Astrocyte (in vitro differentiated cells and primary cell): ENCODE measurements around the gene PNPLA2. TPM values are rescaled to one million over a fixed set of nuclear protein-coding genes. Genes with fewer than 3 reads are reported as not detected.

Experiments
- DNase-seq: peaks from one replicate; pipeline ENCODE4 v3.0.0-alpha.2; 2010; ENCODE audit warnings: low read depth
- FAIRE-seq: peaks from 2 replicates; lab custom pipeline; 2011; peaks lifted over from hg19 to GRCh38; lab: Jason Lieb, UNC
- H2AFZ ChIP-seq: 2 replicates; pipeline ENCODE4 v1.6.0; 2012; ENCODE audit warnings: low read depth, low read length, inconsistent platforms
- H3K27ac ChIP-seq: 2 replicates; pipeline ENCODE4 v1.5.1; 2011; ENCODE audit warnings: low read depth, low read length, inconsistent platforms
- H3K27me3 ChIP-seq: 2 replicates; pipeline ENCODE4 v1.6.0; 2011; ENCODE audit warnings: low read length, inconsistent platforms; ENCODE audit not compliant: insufficient read depth
- H3K36me3 ChIP-seq: 2 replicates; pipeline ENCODE4 v1.5.1; 2011; ENCODE audit warnings: low read length, inconsistent platforms; ENCODE audit not compliant: insufficient read depth
- H3K4me1 ChIP-seq: 2 replicates; pipeline ENCODE4 v1.5.1; 2011; ENCODE audit warnings: low read length, inconsistent platforms; ENCODE audit not compliant: insufficient read depth
- H3K4me2 ChIP-seq: 2 replicates; pipeline ENCODE4 v1.6.0; 2012; ENCODE audit warnings: low read length, inconsistent platforms
- H3K4me3 ChIP-seq: 2 replicates; pipeline ENCODE4 v1.5.1; 2011; ENCODE audit warnings: low read depth, mild to moderate bottlenecking, low read length, inconsistent platforms; ENCODE audit not compliant: insufficient read depth
- H3K79me2 ChIP-seq: 2 replicates; pipeline ENCODE4 v1.6.0; 2012; ENCODE audit warnings: mild to moderate bottlenecking, low read length, inconsistent platforms; ENCODE audit not compliant: insufficient read depth
- H3K9ac ChIP-seq: 2 replicates; pipeline ENCODE4 v1.6.0; 2012; ENCODE audit warnings: mild to moderate bottlenecking, low read length, inconsistent platforms
- H3K9me3 ChIP-seq: 2 replicates; pipeline ENCODE4 v1.5.1; 2012; ENCODE audit warnings: low read depth, mild to moderate bottlenecking, low read length, inconsistent platforms; ENCODE audit not compliant: insufficient read depth
- H4K20me1 ChIP-seq: 2 replicates; pipeline ENCODE4 v1.6.0; 2012; ENCODE audit warnings: low read length, inconsistent platforms; ENCODE audit not compliant: insufficient read depth
- H3K27ac Mint-ChIP-seq: one replicate; pipeline ENCODE4 v1.8.0; 2021; ENCODE audit warnings: mild to moderate bottlenecking, mixed read lengths; ENCODE audit not compliant: unreplicated experiment
- H3K27me3 Mint-ChIP-seq: one replicate; pipeline ENCODE4 v1.8.0; 2021; ENCODE audit warnings: low read depth, mixed read lengths; ENCODE audit not compliant: unreplicated experiment
- H3K36me3 Mint-ChIP-seq: one replicate; pipeline ENCODE4 v1.8.0; 2021; ENCODE audit warnings: low read depth, mixed read lengths; ENCODE audit not compliant: unreplicated experiment
- H3K4me1 Mint-ChIP-seq: one replicate; pipeline ENCODE4 v1.8.0; 2021; ENCODE audit warnings: low read depth, mixed read lengths; ENCODE audit not compliant: unreplicated experiment
- H3K4me3 Mint-ChIP-seq: one replicate; pipeline ENCODE4 v1.8.0; 2021; ENCODE audit warnings: mild to moderate bottlenecking, moderate library complexity, mixed read lengths; ENCODE audit not compliant: unreplicated experiment
- H3K9me3 Mint-ChIP-seq: one replicate; pipeline ENCODE4 v1.8.0; 2021; ENCODE audit warnings: mild to moderate bottlenecking, mixed read lengths; ENCODE audit not compliant: unreplicated experiment
- EZH2 ChIP-seq: IDR thresholded peaks from 2 replicates; pipeline ENCODE4 v1.6.1; 2012; ENCODE audit warnings: mild to moderate bottlenecking, low read length, inconsistent platforms; ENCODE audit not compliant: insufficient read depth
- total RNA-seq: library from RNA; stranded (reverse); gene quantifications from 2 replicates; pipeline ENCODE4 v1.2.1, GENCODE V29; 2021
- TF ChIP-seq, protein P1 (sequence below): IDR thresholded peaks from 2 replicates; pipeline ENCODE4 v1.5.1; 2011; ENCODE audit warnings: low read depth, mild to moderate bottlenecking, inconsistent platforms, low read length, moderate library complexity; ENCODE audit not compliant: insufficient read depth

The PNPLA2 gene
- total RNA-seq, 1 donor from 2014 or later: 46.8 TPM

DNA sequence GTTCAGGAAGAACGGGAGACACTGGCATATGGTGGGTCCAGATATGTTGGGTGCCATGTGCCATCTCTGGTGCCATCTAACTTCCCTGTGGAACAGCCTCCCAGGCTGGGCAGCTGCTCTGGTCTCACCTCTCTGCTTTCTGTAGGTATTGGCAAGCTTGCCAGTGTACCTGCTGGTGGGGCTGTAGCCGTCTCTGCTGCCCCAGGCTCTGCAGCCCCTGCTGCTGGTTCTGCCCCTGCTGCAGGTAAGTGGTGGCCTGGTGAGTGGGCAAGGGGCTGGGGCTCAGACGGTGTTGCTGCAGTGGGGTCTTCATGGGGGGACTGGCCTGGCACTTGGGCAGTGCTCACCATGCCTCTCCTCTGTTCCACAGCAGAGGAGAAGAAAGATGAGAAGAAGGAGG is 6.3 kb upstream of the PNPLA2 start:
- H3K27me3 Mint-ChIP-seq: no peaks in the 10 kb centered on the region
- FAIRE-seq: no peak
- no peak overlapping the region for H3K27ac Mint-ChIP-seq

DNA sequence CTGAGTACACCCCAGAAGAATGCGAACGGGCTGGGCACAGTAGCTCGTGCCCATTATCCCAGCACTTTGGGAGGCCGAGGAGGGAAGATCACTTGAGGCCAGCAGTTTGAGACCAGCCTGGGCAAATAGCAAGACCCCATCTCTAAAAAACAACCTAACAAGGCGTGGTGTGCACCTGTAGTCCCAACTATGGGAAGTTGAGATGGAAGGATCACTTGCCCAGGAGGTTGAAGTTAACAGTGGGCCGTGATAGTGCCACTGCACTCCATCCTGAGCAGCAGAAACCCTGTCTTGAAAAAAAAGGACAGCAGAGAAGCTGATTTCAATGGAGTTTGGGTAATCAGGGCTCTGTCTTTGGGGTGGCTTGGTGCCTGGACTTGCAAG is 5.7 kb upstream of the PNPLA2 start:
- Histone ChIP-seq H3K9ac (no peak overlapping the region), H4K20me1 (peaks cover 39% of the 10 kb centered on the region), H3K4me2 (no peak overlapping the region), H3K4me3 (no peak overlapping the region), H2AFZ (no peak overlapping the region), H3K4me1 (peaks cover 17% of the 10 kb centered on the region), H3K9me3 (no peaks in the 10 kb centered on the region), H3K27me3 (no peaks in the 10 kb centered on the region), H3K27ac (no peak overlapping the region), H3K79me2 (peaks cover 53% of the 10 kb centered on the region), H3K36me3 (peaks cover 23% of the 10 kb centered on the region)
- TF ChIP-seq EZH2: no peak
- TF ChIP-seq, protein P1, sequence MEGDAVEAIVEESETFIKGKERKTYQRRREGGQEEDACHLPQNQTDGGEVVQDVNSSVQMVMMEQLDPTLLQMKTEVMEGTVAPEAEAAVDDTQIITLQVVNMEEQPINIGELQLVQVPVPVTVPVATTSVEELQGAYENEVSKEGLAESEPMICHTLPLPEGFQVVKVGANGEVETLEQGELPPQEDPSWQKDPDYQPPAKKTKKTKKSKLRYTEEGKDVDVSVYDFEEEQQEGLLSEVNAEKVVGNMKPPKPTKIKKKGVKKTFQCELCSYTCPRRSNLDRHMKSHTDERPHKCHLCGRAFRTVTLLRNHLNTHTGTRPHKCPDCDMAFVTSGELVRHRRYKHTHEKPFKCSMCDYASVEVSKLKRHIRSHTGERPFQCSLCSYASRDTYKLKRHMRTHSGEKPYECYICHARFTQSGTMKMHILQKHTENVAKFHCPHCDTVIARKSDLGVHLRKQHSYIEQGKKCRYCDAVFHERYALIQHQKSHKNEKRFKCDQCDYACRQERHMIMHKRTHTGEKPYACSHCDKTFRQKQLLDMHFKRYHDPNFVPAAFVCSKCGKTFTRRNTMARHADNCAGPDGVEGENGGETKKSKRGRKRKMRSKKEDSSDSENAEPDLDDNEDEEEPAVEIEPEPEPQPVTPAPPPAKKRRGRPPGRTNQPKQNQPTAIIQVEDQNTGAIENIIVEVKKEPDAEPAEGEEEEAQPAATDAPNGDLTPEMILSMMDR: no peak
- H3K36me3 Mint-ChIP-seq: peaks cover 15% of the 10 kb centered on the region
- H3K4me3 Mint-ChIP-seq: peak overlapping the region; percentile 60
- no peak overlapping the region for H3K27ac Mint-ChIP-seq
- no peak for DNase-seq
- no peak for FAIRE-seq
- no peaks in the 10 kb centered on the region for H3K9me3 Mint-ChIP-seq
- no peaks in the 10 kb centered on the region for H3K27me3 Mint-ChIP-seq
- H3K4me1 Mint-ChIP-seq: peaks cover 18% of the 10 kb centered on the region

More for the DNA sequence above, 6.3 kb upstream of the PNPLA2 start:
- no peaks in the 10 kb centered on the region for H3K9me3 Mint-ChIP-seq
- no peak overlapping the region for H3K27ac ChIP-seq
- no peak for TF ChIP-seq EZH2
- TF ChIP-seq, protein P1: no peak
- H3K9ac ChIP-seq: no peak overlapping the region
- no peak overlapping the region for H3K4me3 ChIP-seq
- H4K20me1 ChIP-seq: peaks cover 39% of the 10 kb centered on the region
- no peaks in the 10 kb centered on the region for H3K27me3 ChIP-seq
- H3K79me2 ChIP-seq: peaks cover 57% of the 10 kb centered on the region
- no peak for DNase-seq
- H3K9me3 ChIP-seq: no peaks in the 10 kb centered on the region
- peaks cover 15% of the 10 kb centered on the region for H3K36me3 Mint-ChIP-seq
- no peak overlapping the region for H2AFZ ChIP-seq
- H3K4me1 Mint-ChIP-seq: peaks cover 18% of the 10 kb centered on the region
- peaks cover 17% of the 10 kb centered on the region for H3K4me1 ChIP-seq
- peak overlapping the region; percentile 96 for H3K4me3 Mint-ChIP-seq
- H3K4me2 ChIP-seq: no peak overlapping the region
- peaks cover 23% of the 10 kb centered on the region for H3K36me3 ChIP-seq

DNA sequence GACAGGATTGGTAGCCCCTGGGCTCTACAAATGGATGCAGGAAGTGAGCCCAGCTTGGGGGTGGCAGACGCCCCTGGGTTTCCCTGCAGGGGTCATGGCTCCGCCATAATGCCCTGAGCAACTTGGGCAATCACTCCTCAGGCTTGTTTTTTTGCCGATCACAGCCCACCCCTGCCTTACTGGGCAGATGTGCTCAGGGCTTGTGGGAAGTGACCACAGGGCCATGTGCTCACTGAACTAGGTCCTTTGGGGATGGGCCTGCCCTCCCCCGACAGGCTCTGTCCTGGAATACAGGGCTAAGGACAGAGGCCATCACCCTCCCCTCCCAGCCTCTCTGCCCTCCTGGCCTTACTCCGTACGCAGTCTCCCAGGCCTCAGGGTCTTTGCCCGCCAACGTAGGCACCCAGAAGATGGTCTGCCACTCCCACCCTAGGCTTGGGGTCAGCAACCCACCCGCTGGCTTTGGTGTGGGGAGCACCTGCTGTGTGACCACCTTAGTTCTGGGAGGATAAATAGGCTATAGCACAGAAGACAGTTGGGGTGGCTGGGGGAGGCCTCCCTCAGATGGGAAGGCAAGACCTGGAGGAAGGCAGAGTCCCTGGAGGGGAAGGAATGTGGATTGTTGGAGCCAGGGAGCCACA is 5.1 kb upstream of the PNPLA2 start:
- Mint-ChIP-seq H3K4me3 (no peak overlapping the region), H3K36me3 (peaks cover 15% of the 10 kb centered on the region)
- FAIRE-seq: no peak

More for the DNA sequence above, 5.1 kb upstream of the PNPLA2 start:
- Mint-ChIP-seq H3K27me3 (no peaks in the 10 kb centered on the region), H3K4me1 (peaks cover 18% of the 10 kb centered on the region), H3K27ac (no peak overlapping the region), H3K9me3 (no peaks in the 10 kb centered on the region)
- Histone ChIP-seq H3K9ac (no peak overlapping the region), H2AFZ (no peak overlapping the region), H3K27ac (no peak overlapping the region), H4K20me1 (peaks cover 39% of the 10 kb centered on the region), H3K79me2 (peaks cover 48% of the 10 kb centered on the region), H3K4me3 (no peak overlapping the region), H3K4me2 (no peak overlapping the region), H3K36me3 (peaks cover 23% of the 10 kb centered on the region), H3K27me3 (no peaks in the 10 kb centered on the region), H3K9me3 (no peaks in the 10 kb centered on the region), H3K4me1 (peaks cover 15% of the 10 kb centered on the region)
- TF ChIP-seq, protein P1: no peak
- no peak for TF ChIP-seq EZH2
- no peak for DNase-seq
